Osteoblast (primary cell): Measurements from ENCODE around the gene CENPU. TPM values are rescaled to one million over a fixed set of nuclear protein-coding genes. Genes with fewer than 3 reads are reported as not detected.
A peak's percentile ranks its signal among the peaks of the same experiment; 100 is the strongest.
"Not testable (repeated sequence)": the region's sequence is repeated elsewhere in the genome, so short reads cannot be mapped to it uniquely, and the experiment has no call there.

Experiments
- DNase-seq: peaks from one replicate; pipeline ENCODE4 v3.0.0; 2011; ENCODE audit warnings: low spot score, mixed read lengths; ENCODE audit not compliant: insufficient read length; ENCODE audit errors: missing footprints
- H2AFZ ChIP-seq: 2 replicates; pipeline ENCODE4 v1.6.0; 2011; ENCODE audit warnings: mild to moderate bottlenecking, low read length
- H3K27ac ChIP-seq: 2 replicates; pipeline ENCODE4 v1.5.1; 2011; ENCODE audit warnings: mild to moderate bottlenecking, low read depth, low read length, moderate library complexity
- H3K27me3 ChIP-seq: 2 replicates; pipeline ENCODE4 v1.6.0; 2012; ENCODE audit warnings: mild to moderate bottlenecking, control low read depth, inconsistent platforms, low read length, moderate library complexity; ENCODE audit not compliant: insufficient read depth
- H3K36me3 ChIP-seq: 2 replicates; pipeline ENCODE4 v1.5.1; 2011; ENCODE audit warnings: mild to moderate bottlenecking, low read length, control low read depth, moderate library complexity; ENCODE audit not compliant: insufficient read depth
- H3K4me1 ChIP-seq: 2 replicates; pipeline ENCODE4 v1.5.1; 2011; ENCODE audit warnings: mild to moderate bottlenecking, low read length, control low read depth, moderate library complexity; ENCODE audit not compliant: insufficient read depth
- H3K4me2 ChIP-seq: 2 replicates; pipeline ENCODE4 v1.6.0; 2011; ENCODE audit warnings: mild to moderate bottlenecking, low read length; ENCODE audit not compliant: insufficient read depth
- H3K4me3 ChIP-seq: fragments of 200-600 bp; sonication (generic); 3 replicates; pipeline ENCODE4 v1.5.1; 2012; ENCODE audit warnings: mild to moderate bottlenecking, low read length, inconsistent platforms; ENCODE audit not compliant: insufficient read depth
- H3K79me2 ChIP-seq: 2 replicates; pipeline ENCODE4 v1.6.0; 2012; ENCODE audit warnings: mild to moderate bottlenecking, low read length, control low read depth, inconsistent platforms; ENCODE audit not compliant: insufficient read depth
- H3K9me3 ChIP-seq: 2 replicates; pipeline ENCODE4 v1.5.1; 2011; ENCODE audit warnings: low read depth, low read length, control low read depth
- H4K20me1 ChIP-seq: 2 replicates; pipeline ENCODE4 v1.6.0; 2012; ENCODE audit warnings: mild to moderate bottlenecking, low read length, control low read depth; ENCODE audit not compliant: insufficient read depth
- total RNA-seq: library from RNA; depleted of rRNA; stranded (reverse); fragments of >200 nt; gene quantifications from 2 replicates; pipeline ENCODE4 v1.2.3, GENCODE V29; 2012
- TF ChIP-seq, protein P1 (sequence below): IDR thresholded peaks from 2 replicates; pipeline ENCODE4 v1.5.1; 2011; ENCODE audit warnings: mild to moderate bottlenecking, low read depth, low read length, moderate library complexity; ENCODE audit errors: extremely low read depth

Gene CENPU, protein sequence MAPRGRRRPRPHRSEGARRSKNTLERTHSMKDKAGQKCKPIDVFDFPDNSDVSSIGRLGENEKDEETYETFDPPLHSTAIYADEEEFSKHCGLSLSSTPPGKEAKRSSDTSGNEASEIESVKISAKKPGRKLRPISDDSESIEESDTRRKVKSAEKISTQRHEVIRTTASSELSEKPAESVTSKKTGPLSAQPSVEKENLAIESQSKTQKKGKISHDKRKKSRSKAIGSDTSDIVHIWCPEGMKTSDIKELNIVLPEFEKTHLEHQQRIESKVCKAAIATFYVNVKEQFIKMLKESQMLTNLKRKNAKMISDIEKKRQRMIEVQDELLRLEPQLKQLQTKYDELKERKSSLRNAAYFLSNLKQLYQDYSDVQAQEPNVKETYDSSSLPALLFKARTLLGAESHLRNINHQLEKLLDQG
- 5.1 and 6.8 TPM in 2 replicates for total RNA-seq

- Histone ChIP-seq H3K4me2 (peak within 1 kb of the TSS; percentile 98), H3K9me3 (no peaks in the 10 kb centered on the region), H2AFZ (peak within 1 kb of the TSS; percentile 98), H3K36me3 (no peaks in the 10 kb centered on the region), H3K4me3 (peak within 1 kb of the TSS; percentile 88), H3K79me2 (peaks cover 33% of the 10 kb centered on the region), H3K27me3 (no peaks in the 10 kb centered on the region), H3K4me1 (peaks cover 25% of the 10 kb centered on the region), H4K20me1 (no peaks in the 10 kb centered on the region), H3K27ac (peak within 1 kb of the TSS; percentile 65)
- TF ChIP-seq, protein P1, sequence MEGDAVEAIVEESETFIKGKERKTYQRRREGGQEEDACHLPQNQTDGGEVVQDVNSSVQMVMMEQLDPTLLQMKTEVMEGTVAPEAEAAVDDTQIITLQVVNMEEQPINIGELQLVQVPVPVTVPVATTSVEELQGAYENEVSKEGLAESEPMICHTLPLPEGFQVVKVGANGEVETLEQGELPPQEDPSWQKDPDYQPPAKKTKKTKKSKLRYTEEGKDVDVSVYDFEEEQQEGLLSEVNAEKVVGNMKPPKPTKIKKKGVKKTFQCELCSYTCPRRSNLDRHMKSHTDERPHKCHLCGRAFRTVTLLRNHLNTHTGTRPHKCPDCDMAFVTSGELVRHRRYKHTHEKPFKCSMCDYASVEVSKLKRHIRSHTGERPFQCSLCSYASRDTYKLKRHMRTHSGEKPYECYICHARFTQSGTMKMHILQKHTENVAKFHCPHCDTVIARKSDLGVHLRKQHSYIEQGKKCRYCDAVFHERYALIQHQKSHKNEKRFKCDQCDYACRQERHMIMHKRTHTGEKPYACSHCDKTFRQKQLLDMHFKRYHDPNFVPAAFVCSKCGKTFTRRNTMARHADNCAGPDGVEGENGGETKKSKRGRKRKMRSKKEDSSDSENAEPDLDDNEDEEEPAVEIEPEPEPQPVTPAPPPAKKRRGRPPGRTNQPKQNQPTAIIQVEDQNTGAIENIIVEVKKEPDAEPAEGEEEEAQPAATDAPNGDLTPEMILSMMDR = no peak
- DNase-seq = peak; percentile 99
These were observed at the start of gene CENPU for GRCh38 chr4:184733654-184734524. Gene CENPU, minus strand, starts transcription at chr4:184734096. Its CDS starts 34 bp downstream, at chr4:184734062.

GRCh38 chr4:184782731-184783373 is 49.0 kb upstream of the CENPU start:
- no peak overlapping the region for H3K4me3 ChIP-seq
- TF ChIP-seq, protein P1 = no peak
- H3K4me1 ChIP-seq = no peaks in the 10 kb centered on the region
- H2AFZ ChIP-seq = no peak overlapping the region
- no peak for DNase-seq
- H3K79me2 ChIP-seq = no peaks in the 10 kb centered on the region
- H3K27me3 ChIP-seq = no peaks in the 10 kb centered on the region
- H3K36me3 ChIP-seq = peaks cover 8% of the 10 kb centered on the region
- H4K20me1 ChIP-seq = no peaks in the 10 kb centered on the region
- H3K4me2 ChIP-seq = no peak overlapping the region
- no peak overlapping the region for H3K27ac ChIP-seq
- H3K9me3 ChIP-seq = no peaks in the 10 kb centered on the region

- not testable (repeated sequence) for H3K4me3 ChIP-seq, H2AFZ ChIP-seq, DNase-seq, H4K20me1 ChIP-seq, H3K27ac ChIP-seq, H3K4me2 ChIP-seq, H3K27me3 ChIP-seq, H3K4me1 ChIP-seq, H3K79me2 ChIP-seq, H3K9me3 ChIP-seq
- peaks cover 12% of the 10 kb centered on the region for H3K36me3 ChIP-seq
These were observed 45.3 kb upstream of the CENPU start for GRCh38 chr4:184779160-184779559.

DNA sequence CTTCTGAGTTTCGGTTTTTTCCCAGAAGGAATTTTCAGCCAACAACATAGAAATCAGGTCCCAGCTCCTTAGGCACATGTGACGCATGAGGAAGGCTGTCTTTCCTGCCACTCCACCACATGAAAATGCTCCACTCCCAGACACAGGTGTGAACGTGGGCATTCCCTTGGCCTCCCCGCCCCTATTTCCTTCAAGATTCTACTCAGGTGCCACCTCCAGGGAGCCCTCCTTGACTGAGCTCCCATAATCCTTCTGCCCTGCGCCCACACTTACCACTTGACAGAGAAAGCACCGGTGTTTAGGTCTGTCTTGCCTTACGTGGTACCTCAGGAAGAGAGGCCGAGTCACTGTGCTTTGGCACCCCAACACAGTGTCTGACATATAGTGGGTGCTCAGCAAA is 44.4 kb upstream of the CENPU start:
- H3K36me3 ChIP-seq = peaks cover 7% of the 10 kb centered on the region
- H4K20me1 ChIP-seq = no peaks in the 10 kb centered on the region
- no peaks in the 10 kb centered on the region for H3K9me3 ChIP-seq
- no peak overlapping the region for H3K4me3 ChIP-seq
- no peak for DNase-seq
- no peaks in the 10 kb centered on the region for H3K4me1 ChIP-seq
- no peak overlapping the region for H2AFZ ChIP-seq
- H3K27ac ChIP-seq = no peak overlapping the region
- H3K79me2 ChIP-seq = no peaks in the 10 kb centered on the region
- no peaks in the 10 kb centered on the region for H3K27me3 ChIP-seq
- TF ChIP-seq, protein P1 = no peak
- H3K4me2 ChIP-seq = no peak overlapping the region
